Thymus (tissue), 14 donors: Measurements from ENCODE around the gene FAM171A2. TPM values are rescaled to one million over a fixed set of nuclear protein-coding genes. Genes with fewer than 3 reads are reported as not detected.

ENCODE experiments used
- DNase-seq, 9 donors: peaks; one replicate each; pipeline ENCODE4 v3.0.0-alpha.2; 2013; ENCODE audit warnings: low spot score in 9 of 9, low read depth in 6 of 9, missing footprints in 1 of 9
- H3K27ac ChIP-seq, 2 donors: one replicate each; pipeline ENCODE4 v1.5.1; 2013; ENCODE audit warnings: control low read depth in 1 of 2, low read depth in 1 of 2, low read length in 1 of 2, mild to moderate bottlenecking in 1 of 2, moderate library complexity in 1 of 2
- H3K27me3 ChIP-seq, 2 donors: one replicate each; pipeline ENCODE4 v1.5.1; 2013; ENCODE audit warnings: low read length in 1 of 2; ENCODE audit not compliant: control insufficient read depth in 2 of 2, insufficient read depth in 1 of 2
- H3K36me3 ChIP-seq, 2 donors: one replicate each; pipeline ENCODE4 v1.5.1; 2013; ENCODE audit warnings: low read length in 1 of 2, mild to moderate bottlenecking in 1 of 2, moderate library complexity in 1 of 2; ENCODE audit not compliant: control insufficient read depth in 2 of 2, insufficient read depth in 2 of 2
- H3K4me1 ChIP-seq, 2 donors: one replicate each; pipeline ENCODE4 v1.5.1; 2013; ENCODE audit warnings: low read length in 2 of 2; ENCODE audit not compliant: control insufficient read depth in 2 of 2, insufficient read depth in 2 of 2
- H3K4me3 ChIP-seq, 2 donors: one replicate each; pipeline ENCODE4 v1.5.1; 2013; ENCODE audit warnings: low read length in 2 of 2, control low read depth in 1 of 2, mild to moderate bottlenecking in 1 of 2
- H3K9me3 ChIP-seq, 2 donors: one replicate each; pipeline ENCODE4 v1.5.1; 2013; ENCODE audit warnings: low read length in 1 of 2, mild to moderate bottlenecking in 1 of 2; ENCODE audit not compliant: control insufficient read depth in 2 of 2, insufficient read depth in 1 of 2
- WGBS: extraction: QIAGEN DNeasy Blood & Tissue Kit; methylation state at CpG from one replicate; pipeline ENCODE4 v1.1.7; 2013; 5-methylcytosine and 5-hydroxymethylcytosine counted together
- long read RNA-seq, 10 donors: transcript quantifications; one replicate each; lab custom pipeline, GENCODE V29; 2026
- polyA plus RNA-seq: library from polyadenylated mRNA; stranded (reverse); fragments of 200-250 nt; gene quantifications from one replicate; pipeline ENCODE4 v1.2.3, GENCODE V29; 2013
- total RNA-seq: library from RNA; stranded (reverse); fragments of 120-200 nt; gene quantifications from one replicate; pipeline ENCODE4 v1.2.4, GENCODE V29; 2013
- donor health status: healthy.

The FAM171A2 gene
- total RNA-seq (1.4 TPM), polyA plus RNA-seq (0.39 TPM)
- long read RNA-seq, donor 1 = 0 reads
- long read RNA-seq, donor 2 = 0 reads
- long read RNA-seq, donor 3, partial matches to known transcripts = 0 of 3 reads
- long read RNA-seq, donor 3, other reads (novel, unspliced or antisense) = 0 of 3 reads
- long read RNA-seq, donor 4, partial matches to known transcripts = 0 of 1 reads
- long read RNA-seq, donor 4, other reads (novel, unspliced or antisense) = 0 of 1 reads
- long read RNA-seq, donor 5, transcript FAM171A2-201 (8 exons, 3,160 nt) = major isoform, 6 of 7 reads
- long read RNA-seq, donor 5, partial matches to known transcripts = 0 of 7 reads
- long read RNA-seq, donor 5, other reads (novel, unspliced or antisense) = 0 of 7 reads
- long read RNA-seq, donor 6, partial matches to known transcripts = 0 of 2 reads
- long read RNA-seq, donor 6, other reads (novel, unspliced or antisense) = 0 of 2 reads
- long read RNA-seq, donor 7 = 0 reads
- long read RNA-seq, donor 8, partial matches to known transcripts = 0 of 1 reads
- long read RNA-seq, donor 8, other reads (novel, unspliced or antisense) = 0 of 1 reads
- long read RNA-seq, donor 9 = 0 reads
- long read RNA-seq, donor 10, partial matches to known transcripts = 0 of 3 reads
- long read RNA-seq, donor 10, other reads (novel, unspliced or antisense) = 0 of 3 reads

DNA sequence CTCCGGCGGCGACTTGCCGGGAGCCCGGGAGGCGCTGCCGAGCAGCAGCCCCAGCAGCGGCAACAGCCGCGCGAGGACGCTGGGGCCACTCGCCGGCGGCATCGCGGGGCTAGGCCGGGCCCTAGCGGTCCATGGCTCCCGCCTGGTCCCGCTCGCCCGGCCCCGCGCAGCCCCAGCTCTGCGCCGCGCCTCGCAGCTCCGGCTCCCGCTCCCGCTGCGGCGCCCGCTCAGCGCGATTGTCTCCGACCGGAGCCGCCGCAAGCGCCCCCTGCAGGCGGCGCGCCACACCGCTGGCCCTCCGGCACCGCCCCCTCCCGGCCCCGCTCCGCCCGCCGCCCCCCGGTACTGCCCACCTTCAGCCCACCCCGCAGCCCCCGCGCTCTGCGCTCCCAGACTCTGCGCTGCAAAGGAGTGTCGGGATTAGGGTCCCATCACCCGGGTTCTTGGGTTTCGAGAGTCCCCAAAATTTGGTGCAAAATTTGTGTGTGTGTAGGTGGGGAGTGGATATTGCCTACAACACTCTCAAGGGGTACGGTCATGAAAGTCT lies at the start of gene FAM171A2:
Gene FAM171A2, minus strand, starts transcription at position 241 of the 547 bp plus-strand sequence. Its CDS starts 139 bp downstream, at position 102.
- Histone ChIP-seq H3K4me1 (peaks cover 5 to 26% of the 10 kb centered on the region in 2 donors), H3K27me3 (peaks cover 17 to 67% of the 10 kb centered on the region in 2 donors), H3K36me3 (no peaks in the 10 kb centered on the region), H3K9me3 (no peaks in the 10 kb centered on the region), H3K4me3 (peak within 1 kb of the TSS; percentile 41 to 61), H3K27ac (no peak within 1 kb of the TSS)
- peak in 6 of 9 donors; percentile 32 to 76 (median 56) for DNase-seq
- under 1% methylated on average over 63 of the region's 63 CpGs for WGBS

DNA sequence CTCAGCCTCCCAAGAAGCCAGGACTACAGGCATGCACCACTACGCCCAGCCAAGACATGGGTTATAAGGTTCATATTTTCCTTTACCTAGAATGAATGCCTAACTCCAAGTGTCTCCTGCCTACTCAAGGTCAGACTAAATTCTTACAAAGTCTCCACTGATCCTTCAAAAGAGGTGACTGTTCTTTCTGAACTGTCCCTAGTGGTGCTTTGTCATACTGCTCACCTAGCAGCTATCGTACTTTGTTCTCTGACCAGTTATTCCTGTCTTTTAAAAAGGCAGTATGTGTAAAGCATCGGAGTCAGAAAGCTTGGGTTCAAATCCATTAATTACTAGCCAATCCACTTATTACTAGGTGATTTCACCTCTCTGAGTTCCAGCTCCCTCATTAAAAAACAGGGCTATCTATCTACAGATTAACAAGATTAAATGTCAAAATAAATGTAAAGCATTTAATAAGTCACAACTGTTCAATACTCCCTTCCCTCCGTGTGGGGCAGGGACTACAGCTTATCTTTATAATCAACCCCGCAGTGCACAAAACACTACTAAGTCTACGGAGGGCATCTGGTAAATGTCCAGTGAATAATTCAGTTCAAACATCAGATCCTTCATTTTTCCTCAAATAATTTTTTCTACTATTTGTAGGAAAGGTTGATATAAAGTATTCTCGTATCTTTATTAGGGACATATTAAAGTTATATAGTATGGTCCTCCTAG lies 45.8 kb upstream of the FAM171A2 start:
- WGBS = 92% methylated on average over 7 of the region's 7 CpGs

DNA sequence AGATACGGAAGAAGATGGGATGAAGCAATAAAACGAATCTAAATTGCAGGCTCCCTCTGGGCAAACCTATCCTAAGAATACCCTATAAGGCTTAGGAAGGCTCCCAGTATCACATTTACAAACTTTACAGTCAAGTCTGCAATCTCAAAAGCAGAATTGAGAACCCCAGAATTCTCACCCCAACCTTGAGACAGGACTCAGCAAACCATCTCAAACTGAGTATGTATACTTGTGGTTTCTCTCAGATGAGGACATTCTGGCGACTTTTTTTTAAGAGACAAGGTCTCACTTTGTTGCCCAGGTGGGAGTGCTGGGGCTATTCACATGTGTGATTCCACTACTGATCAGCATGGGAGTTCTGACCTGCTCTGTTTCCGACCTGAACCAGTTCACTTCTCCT lies 45.1 kb upstream of the FAM171A2 start:
- no peaks in the 10 kb centered on the region for H3K9me3 ChIP-seq
- DNase-seq = no peak
- no peak overlapping the region for H3K27ac ChIP-seq
- H3K4me3 ChIP-seq = no peak overlapping the region
- no peaks in the 10 kb centered on the region for H3K27me3 ChIP-seq
- no peaks in the 10 kb centered on the region for H3K4me1 ChIP-seq
- peaks cover 0 to 28% of the 10 kb centered on the region in 2 donors for H3K36me3 ChIP-seq
- 97% methylated on average over 4 of the region's 4 CpGs for WGBS

More for the DNA sequence above, 45.8 kb upstream of the FAM171A2 start:
- H3K36me3 ChIP-seq = peaks cover 0 to 21% of the 10 kb centered on the region in 2 donors
- H3K27ac ChIP-seq = no peak overlapping the region
- H3K27me3 ChIP-seq = no peaks in the 10 kb centered on the region
- no peaks in the 10 kb centered on the region for H3K9me3 ChIP-seq
- no peaks in the 10 kb centered on the region for H3K4me1 ChIP-seq
- H3K4me3 ChIP-seq = no peak overlapping the region
- DNase-seq = no peak

- WGBS = 96% methylated on average over 5 of the region's 5 CpGs
- Histone ChIP-seq H3K9me3 (no peaks in the 10 kb centered on the region), H3K4me3 (no peak overlapping the region), H3K27me3 (no peaks in the 10 kb centered on the region), H3K27ac (no peak overlapping the region), H3K4me1 (no peaks in the 10 kb centered on the region), H3K36me3 (peaks cover 44 to 74% of the 10 kb centered on the region in 2 donors)
- no peak for DNase-seq
Observed at GRCh38 chr17:44402564-44403172, 39.0 kb upstream of the FAM171A2 start.

DNA sequence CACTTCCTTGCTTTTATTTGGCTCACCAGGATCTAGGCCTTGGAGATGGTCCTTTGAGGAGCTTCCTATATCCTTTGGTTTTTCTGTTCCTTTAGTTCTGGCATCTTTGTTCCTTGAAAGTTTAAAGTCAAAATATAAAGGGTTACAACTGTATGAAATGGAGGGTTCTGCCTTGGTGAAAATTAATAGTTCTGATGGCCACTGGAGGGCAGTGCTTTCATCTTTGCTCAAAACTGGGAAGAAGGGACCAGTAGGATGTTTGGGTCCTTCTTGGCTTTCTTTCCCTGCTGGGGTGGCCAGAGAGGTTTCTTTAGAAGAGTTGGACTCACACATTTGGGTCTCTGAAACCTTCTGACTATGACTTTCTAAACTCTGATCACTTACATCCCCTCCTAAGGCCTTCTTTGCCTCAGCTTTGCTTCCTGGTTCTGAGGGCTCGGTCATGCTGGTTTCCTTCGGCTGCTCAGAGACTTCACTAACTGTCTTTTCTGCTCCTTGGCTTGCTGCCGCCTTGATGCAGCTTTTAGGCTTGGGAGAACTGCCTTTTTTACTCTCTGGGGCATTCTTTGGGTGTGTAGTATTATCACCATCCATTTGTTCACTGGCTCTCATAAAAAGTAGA lies 36.7 kb upstream of the FAM171A2 start:
- H3K9me3 ChIP-seq = no peaks in the 10 kb centered on the region
- WGBS = 99% methylated on average over 3 of the region's 3 CpGs
- no peaks in the 10 kb centered on the region for H3K27me3 ChIP-seq
- no peak overlapping the region for H3K4me3 ChIP-seq
- H3K27ac ChIP-seq = no peak overlapping the region
- DNase-seq = no peak
- H3K36me3 ChIP-seq = peaks cover 50 to 71% of the 10 kb centered on the region in 2 donors
- H3K4me1 ChIP-seq = no peaks in the 10 kb centered on the region

GRCh38 chr17:44398692-44399691 lies 35.3 kb upstream of the FAM171A2 start:
- WGBS = 98% methylated on average over 41 of the region's 41 CpGs
- no peaks in the 10 kb centered on the region for H3K4me1 ChIP-seq
- DNase-seq = no peak
- H3K36me3 ChIP-seq = peaks cover 50 to 61% of the 10 kb centered on the region in 2 donors
- no peak overlapping the region for H3K27ac ChIP-seq
- H3K9me3 ChIP-seq = no peaks in the 10 kb centered on the region
- no peaks in the 10 kb centered on the region for H3K27me3 ChIP-seq
- no peak overlapping the region for H3K4me3 ChIP-seq

DNA sequence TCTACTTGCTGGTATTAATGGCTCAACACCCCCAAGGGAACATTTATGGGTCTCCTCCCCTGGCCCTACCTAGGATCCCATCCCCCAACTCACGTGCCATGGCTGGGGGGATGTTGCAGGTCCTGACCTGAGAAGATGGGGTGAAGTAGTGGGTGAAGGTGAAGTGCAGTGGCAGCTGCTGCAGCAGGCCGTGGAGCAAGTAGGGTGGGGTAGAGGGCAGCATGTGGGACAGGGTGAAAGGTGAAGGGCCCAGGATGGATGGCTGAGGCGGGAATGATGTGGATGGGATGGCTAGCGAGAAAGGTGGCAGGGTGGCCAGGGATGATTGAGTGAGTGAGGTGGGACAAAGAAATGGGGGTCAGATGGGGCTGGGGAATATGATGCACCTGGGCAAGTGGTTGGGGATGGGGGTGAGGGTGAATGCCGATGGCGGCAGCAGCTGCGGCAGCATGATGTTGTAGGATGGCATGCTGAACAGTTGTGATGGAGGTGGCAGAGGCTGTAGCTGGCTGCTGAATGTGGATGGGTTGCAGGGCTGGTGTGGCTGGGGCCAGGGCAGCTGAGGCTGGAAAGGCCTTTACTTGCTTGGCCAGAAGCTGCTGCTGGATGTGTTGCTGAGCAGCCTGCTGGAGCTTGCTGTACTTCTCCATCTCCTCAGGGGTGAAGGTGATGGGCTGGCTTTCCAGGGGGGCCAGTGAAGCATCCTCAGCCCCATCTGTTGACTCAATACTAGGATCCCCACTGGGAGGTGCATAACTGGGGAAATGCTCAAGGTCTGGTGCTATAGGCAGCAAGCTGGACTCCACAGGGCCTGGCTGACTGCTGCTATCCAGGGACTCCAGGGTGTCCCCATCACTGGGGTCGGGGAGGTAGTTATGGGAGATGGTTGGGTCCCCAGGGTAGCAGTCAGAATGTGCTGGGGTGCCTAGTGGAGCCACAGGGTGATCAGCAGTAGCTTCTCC lies 34.1 kb upstream of the FAM171A2 start:
- Histone ChIP-seq H3K9me3 (no peaks in the 10 kb centered on the region), H3K36me3 (peaks cover 46 to 52% of the 10 kb centered on the region in 2 donors), H3K27me3 (no peaks in the 10 kb centered on the region), H3K4me3 (no peak overlapping the region), H3K4me1 (no peaks in the 10 kb centered on the region), H3K27ac (no peak overlapping the region)
- 97% methylated on average over 8 of the region's 8 CpGs for WGBS
- DNase-seq = no peak
